ACHN (cell line): ENCODE data around the gene DGCR8.

Source experiments
- DNase-seq: peaks from one replicate; pipeline ENCODE4 v3.0.0-alpha.2; 2015
- in situ Hi-C: cut with HindIII; loops from 2 replicates; pipeline ENCODE4 v1.10.0; 2017; ENCODE audit warnings: low sequenced_read_pairs, low pct_ligation_motif_present, low pct_unique_long_range_greater_than_20kb

DGCR8 gene

GRCh38 chr22:20079745-20080444 is at the start of gene DGCR8:
Gene DGCR8, plus strand, starts transcription at chr22:20080241. Its CDS starts 5,723 bp downstream, at chr22:20085964.
- in situ Hi-C loops = no loop called here
- DNase-seq = peak; percentile 92

- DNase-seq = no peak
- in situ Hi-C loops = no loop called here
Observed at GRCh38 chr22:20031732-20032406, 48.2 kb upstream of the DGCR8 start.

DNA sequence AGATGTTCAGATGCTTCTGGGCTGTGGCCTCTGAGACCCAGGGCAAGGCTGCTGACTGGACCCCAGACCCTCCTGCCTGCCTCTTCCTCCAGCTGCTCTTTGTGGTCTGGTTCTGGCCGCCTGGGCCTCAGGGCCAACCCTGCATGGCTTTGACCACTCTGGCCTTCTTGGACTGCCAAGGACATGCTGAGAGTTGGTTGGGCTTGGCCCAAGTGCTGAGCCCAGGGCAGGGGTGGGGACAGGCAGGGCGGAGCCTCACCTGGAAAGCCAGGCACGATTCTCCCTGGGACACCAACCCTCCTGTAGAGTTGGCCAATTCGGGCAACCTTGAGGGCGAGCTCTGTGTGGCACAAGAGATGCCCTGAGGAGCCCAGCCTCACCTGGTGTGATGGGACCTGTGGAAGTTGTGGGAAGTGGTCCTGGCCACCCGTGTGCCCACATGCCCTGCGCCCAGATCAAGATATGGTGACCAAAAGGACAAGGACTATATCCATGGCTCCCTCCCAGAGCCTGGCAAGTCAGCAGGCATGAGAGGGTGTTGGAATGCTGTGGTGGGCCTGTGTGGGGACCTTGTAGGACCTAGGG is 47.5 kb upstream of the DGCR8 start:
- no peak for DNase-seq
- in situ Hi-C loops = no loop called here

GRCh38 chr22:20033045-20033706 is 46.9 kb upstream of the DGCR8 start:
- no peak for DNase-seq
- in situ Hi-C loops = no loop called here

- no peak for DNase-seq
- in situ Hi-C loops = no loop called here
Observed at GRCh38 chr22:20034143-20034542, 45.9 kb upstream of the DGCR8 start.

- DNase-seq = no peak
- in situ Hi-C loops = no loop called here
Observed at GRCh38 chr22:20035375-20036083, 44.5 kb upstream of the DGCR8 start.

DNA sequence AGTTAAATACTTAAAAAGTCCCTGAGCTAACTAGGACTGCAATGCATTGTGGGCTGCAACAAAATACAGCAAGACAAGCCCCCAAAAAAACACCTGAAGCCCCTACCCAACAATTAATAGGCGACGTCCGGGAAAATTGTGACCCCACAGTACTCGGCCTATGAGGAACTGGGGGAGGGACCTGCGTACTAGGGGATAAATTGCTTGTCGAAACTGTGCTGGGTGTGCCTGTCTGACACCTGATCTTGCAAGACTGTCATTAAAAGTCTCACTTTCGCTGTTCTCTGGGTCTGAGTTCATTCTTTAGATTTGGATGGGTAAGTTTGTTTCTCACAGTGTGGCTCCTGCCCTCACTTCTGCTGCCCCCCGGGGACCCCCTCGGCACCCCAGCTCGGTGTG is 44.0 kb upstream of the DGCR8 start:
- in situ Hi-C loops = no loop called here
- DNase-seq = no peak

DNA sequence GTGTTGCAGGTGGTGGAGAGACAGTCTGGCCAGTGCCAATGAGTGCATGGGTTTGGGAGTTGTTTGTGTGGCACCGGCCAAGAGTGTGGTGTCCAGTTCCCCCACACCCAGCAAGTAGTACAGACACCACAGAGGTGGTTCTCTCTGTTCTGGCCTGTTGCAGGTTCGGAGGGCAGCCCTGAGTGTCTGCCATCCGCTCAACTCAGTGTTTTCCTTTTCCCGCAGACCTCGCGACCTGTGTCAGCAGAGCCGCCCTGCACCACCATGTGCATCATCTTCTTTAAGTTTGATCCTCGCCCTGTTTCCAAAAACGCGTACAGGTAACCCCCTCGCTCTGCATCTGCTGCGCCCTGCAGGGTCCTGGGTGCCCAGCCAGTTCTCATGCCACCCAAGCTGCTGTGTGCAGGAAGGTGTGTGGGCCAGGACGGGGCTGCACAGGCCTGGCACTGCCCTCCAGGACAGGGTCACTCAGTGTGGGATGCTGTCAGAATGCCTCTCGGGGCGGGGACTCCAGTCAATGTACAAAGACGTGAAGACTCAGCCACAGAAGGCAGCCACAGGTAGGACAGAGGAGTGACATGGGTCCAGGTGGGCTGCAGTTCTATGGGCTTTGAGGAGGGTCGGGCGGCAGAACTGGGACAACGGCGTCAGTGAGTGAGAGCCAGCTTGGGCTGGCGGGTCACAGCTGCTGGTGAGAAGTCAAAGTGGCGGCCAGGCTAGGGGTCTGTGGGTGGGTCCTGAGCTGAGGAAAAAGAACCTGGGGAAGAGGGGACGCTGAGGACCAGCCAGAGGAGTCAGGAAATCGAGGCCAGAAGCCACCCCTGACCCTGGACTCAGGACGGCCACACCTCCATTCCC is 43.3 kb upstream of the DGCR8 start:
- in situ Hi-C loops = no loop called here
- no peak for DNase-seq

DNA sequence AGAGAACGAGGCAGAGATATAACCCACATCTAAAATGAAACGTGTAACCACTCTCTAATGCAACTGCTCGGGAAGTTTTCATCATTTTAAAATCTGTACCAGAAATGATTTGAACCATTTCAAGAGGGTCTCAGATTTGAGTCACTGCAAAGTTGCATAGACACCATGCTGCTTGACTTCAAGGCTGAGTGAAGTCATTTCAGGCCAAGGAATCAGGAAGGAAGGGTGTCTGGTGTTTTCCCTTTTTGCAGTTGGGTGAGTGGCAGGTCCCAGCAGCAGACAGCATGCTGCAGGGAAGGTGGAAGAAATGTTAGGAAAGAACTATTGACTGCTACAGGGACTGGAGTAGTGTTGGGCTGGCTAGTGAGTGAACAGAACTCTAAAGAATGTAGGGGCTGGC is 42.6 kb upstream of the DGCR8 start:
- in situ Hi-C loops = no loop called here
- no peak for DNase-seq

DNA sequence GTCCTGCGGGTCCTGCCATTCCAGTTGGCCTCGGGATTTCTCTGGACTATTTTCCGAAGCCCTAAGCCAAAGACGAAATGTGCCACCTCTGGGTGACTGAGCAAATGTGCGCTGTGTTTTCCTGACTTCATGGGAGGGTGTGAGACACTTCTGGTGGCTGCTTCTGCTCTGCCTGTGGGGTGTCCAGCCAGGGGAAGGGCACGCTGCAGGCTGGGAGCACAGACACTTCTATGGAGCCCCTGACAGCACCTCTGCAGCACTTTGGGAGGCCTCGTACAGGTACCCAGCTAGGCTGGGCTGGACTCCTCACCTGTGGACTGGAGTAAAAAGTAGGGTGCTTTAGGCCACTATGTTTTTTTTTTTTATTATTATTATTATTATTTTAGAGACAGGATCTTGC is 41.5 kb upstream of the DGCR8 start:
- no peak for DNase-seq
- in situ Hi-C loops = no loop called here

- no peak for DNase-seq
- in situ Hi-C loops = no loop called here
Observed at GRCh38 chr22:20039683-20040325, 40.2 kb upstream of the DGCR8 start.

DNA sequence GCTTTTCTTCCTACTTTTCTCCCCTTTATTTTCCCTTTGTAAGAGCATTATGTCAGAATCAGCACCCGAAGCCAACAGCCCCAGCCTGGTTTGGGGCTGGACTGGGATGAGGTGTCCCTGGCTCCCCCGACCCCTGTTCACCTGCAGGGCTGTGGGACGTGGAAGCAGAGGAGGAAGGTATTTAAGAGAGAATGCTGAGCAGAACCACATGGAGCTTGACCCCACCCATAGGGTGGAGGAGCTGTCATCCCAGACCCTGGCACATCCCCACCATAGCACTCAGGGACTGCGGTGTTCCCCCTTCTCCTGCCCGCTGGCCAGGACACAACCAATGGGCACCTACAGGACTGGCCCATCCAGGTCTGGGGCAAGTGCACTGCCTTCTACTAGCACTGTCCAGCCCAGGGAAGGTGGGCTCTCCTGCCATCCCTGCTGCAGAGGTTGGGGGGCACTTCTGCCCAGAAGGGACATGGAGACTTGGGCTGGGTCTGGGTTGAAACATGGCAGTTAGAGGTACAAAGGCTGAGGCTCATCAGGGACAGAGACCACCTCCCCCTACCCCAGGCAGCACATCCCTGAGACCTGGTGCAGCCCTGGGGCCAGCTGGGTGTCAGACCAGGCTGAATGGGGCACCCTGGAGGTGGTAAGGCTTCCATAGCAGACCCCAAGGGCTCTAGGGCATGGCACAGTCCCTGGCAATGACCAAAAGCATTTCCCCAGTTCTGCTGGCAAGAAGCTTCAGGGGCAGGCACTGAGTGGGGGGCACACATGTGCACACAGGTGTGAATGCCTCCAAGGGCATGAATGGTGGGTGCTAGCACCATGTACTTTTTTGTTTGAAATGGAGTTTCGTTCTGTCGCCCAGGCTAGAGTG is 39.5 kb upstream of the DGCR8 start:
- no peak for DNase-seq
- in situ Hi-C loops = no loop called here

- in situ Hi-C loops = no loop called here
- DNase-seq = no peak
Observed at GRCh38 chr22:20043057-20043996, 36.7 kb upstream of the DGCR8 start.

GRCh38 chr22:20043997-20044342 is 36.1 kb upstream of the DGCR8 start:
- no peak for DNase-seq
- in situ Hi-C loops = no loop called here

GRCh38 chr22:20044495-20045151 is 35.4 kb upstream of the DGCR8 start:
- in situ Hi-C loops = no loop called here
- DNase-seq = no peak
